ENCODE results near the gene RRAD.

The RRAD gene

GRCh38 chr16:66895689-66895979, 29.7 kb downstream of the RRAD start:
- no peak for DNase-seq (ENCODE audit: low read depth)
- H3K4me3 ChIP-seq (ENCODE audit: control insufficient read depth, low read depth, low read length), result no peak overlapping the region
- TF ChIP-seq CTCF (IDR thresholded peaks at IDR 0.05; ENCODE audit: control insufficient read depth, insufficient read depth, low read depth, low read length, missing control alignments), result no peak

- no peak for DNase-seq (ENCODE audit: low read depth)
- no peak overlapping the region for H3K4me3 ChIP-seq (ENCODE audit: control insufficient read depth, low read depth, low read length)
- TF ChIP-seq CTCF (IDR thresholded peaks at IDR 0.05; ENCODE audit: control insufficient read depth, insufficient read depth, low read depth, low read length, missing control alignments), result peak; percentile 95
Measured at GRCh38 chr16:66894948-66895688, 30.2 kb downstream of the RRAD start.

- H3K4me3 ChIP-seq (ENCODE audit: control insufficient read depth, low read depth, low read length), result no peak overlapping the region
- DNase-seq (ENCODE audit: low read depth), result no peak
- TF ChIP-seq CTCF (IDR thresholded peaks at IDR 0.05; ENCODE audit: control insufficient read depth, insufficient read depth, low read depth, low read length, missing control alignments), result no peak
Measured at GRCh38 chr16:66894055-66894454, 31.3 kb downstream of the RRAD start.

- TF ChIP-seq CTCF (IDR thresholded peaks at IDR 0.05; ENCODE audit: control insufficient read depth, insufficient read depth, low read depth, low read length, missing control alignments), result no peak
- H3K4me3 ChIP-seq (ENCODE audit: control insufficient read depth, low read depth, low read length), result no peak overlapping the region
- no peak for DNase-seq (ENCODE audit: low read depth)
Measured at GRCh38 chr16:66891797-66892196, 33.5 kb downstream of the RRAD start.

GRCh38 chr16:66891360-66891759, 34.0 kb downstream of the RRAD start:
- H3K4me3 ChIP-seq (ENCODE audit: control insufficient read depth, low read depth, low read length), result no peak overlapping the region
- no peak for TF ChIP-seq CTCF (IDR thresholded peaks at IDR 0.05; ENCODE audit: control insufficient read depth, insufficient read depth, low read depth, low read length, missing control alignments)
- DNase-seq (ENCODE audit: low read depth), result no peak

DNA sequence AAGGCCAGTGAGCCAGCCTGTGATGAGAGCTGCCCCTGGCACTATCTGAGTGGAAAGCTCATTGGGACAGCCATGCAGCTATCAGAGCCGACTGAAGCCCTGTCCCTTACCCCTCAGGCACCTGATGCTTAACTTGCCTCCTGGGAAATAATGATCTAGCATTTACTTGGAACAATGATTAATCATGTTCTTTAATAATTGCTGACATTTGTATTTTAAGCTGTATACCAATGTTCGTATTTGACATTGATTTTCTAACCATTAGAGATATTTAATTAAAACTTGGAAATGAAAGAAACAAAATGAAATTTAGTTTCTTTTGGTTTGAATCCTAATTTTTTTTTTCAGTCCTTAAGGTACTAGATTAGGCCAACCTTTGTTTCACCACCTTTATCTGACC, 34.5 kb downstream of the RRAD start:
- no peak overlapping the region for H3K4me3 ChIP-seq (ENCODE audit: control insufficient read depth, low read depth, low read length)
- no peak for TF ChIP-seq CTCF (IDR thresholded peaks at IDR 0.05; ENCODE audit: control insufficient read depth, insufficient read depth, low read depth, low read length, missing control alignments)

DNA sequence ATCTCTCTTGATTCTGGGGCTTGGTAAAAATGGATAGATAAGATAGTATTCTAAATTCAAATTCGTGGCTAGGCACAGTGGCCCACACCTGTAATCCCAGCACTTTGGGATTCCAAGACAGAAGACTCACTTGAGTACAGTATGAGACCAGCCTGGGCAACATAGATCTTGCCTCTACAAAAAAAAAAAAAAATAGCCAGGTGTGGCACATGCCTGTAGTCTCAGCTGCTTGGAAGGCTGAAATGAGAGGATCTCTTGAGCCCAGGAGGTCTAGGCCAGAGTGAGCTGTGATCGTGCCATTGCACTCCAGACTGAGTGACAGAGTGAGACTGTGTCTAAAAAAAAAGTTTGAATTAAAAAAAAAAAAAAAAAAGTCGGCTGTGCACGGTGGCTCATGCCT, 35.7 kb downstream of the RRAD start:
- no peak for TF ChIP-seq CTCF (IDR thresholded peaks at IDR 0.05; ENCODE audit: control insufficient read depth, insufficient read depth, low read depth, low read length, missing control alignments)

More for the DNA sequence above, 34.5 kb downstream of the RRAD start:
- no peak for DNase-seq (ENCODE audit: low read depth)

More for the DNA sequence above, 35.7 kb downstream of the RRAD start:
- H3K4me3 ChIP-seq (ENCODE audit: control insufficient read depth, low read depth, low read length), result no peak overlapping the region
- no peak for DNase-seq (ENCODE audit: low read depth)

All from AG09309 (cell line).